Stimulated activated CD4-positive, alpha-beta T cell treated with anti-CD3 and anti-CD28 coated beads, TNF-alpha, amount 100 ng/mL, for 48 hours (primary cell): ENCODE results near the gene S100A5.
"Not testable (repeated sequence)": the region's sequence is repeated elsewhere in the genome, so short reads cannot be mapped to it uniquely, and the experiment has no call there.

Experiments
- DNase-seq, 3 donors: peaks; one replicate each; pipeline ENCODE4 v3.0.0-alpha.2; 2020; ENCODE audit warnings: low read depth in 3 of 3

Gene S100A5

GRCh38 chr1:153533689-153534201, 7.0 kb downstream of the S100A5 start:
- no peak for DNase-seq

- peak; percentile 57 to 73 (median 69) for DNase-seq
Measured at GRCh38 chr1:153532769-153533599, 7.8 kb downstream of the S100A5 start.

GRCh38 chr1:153532181-153532580, 8.6 kb downstream of the S100A5 start:
- no peak for DNase-seq

- DNase-seq, result no peak
Measured at GRCh38 chr1:153531638-153532037, 9.1 kb downstream of the S100A5 start.

GRCh38 chr1:153527683-153528040, 13.1 kb downstream of the S100A5 start:
- DNase-seq, result no peak

GRCh38 chr1:153527023-153527682, 13.6 kb downstream of the S100A5 start:
- DNase-seq, result no peak

GRCh38 chr1:153526132-153526543, 14.6 kb downstream of the S100A5 start:
- DNase-seq, result no peak

GRCh38 chr1:153525088-153525728, 15.5 kb downstream of the S100A5 start:
- no peak for DNase-seq

GRCh38 chr1:153522353-153523048, 18.2 kb downstream of the S100A5 start:
- DNase-seq, result not testable (repeated sequence)

- not testable (repeated sequence) for DNase-seq
Measured at GRCh38 chr1:153521808-153522207, 18.9 kb downstream of the S100A5 start.

- no peak for DNase-seq
Measured at GRCh38 chr1:153520818-153521476, 19.8 kb downstream of the S100A5 start.

GRCh38 chr1:153520137-153520691, 20.5 kb downstream of the S100A5 start:
- not testable (repeated sequence) for DNase-seq

GRCh38 chr1:153519242-153519641, 21.5 kb downstream of the S100A5 start:
- DNase-seq, result no peak

GRCh38 chr1:153515504-153516394, 25.0 kb downstream of the S100A5 start:
- DNase-seq, result no peak

- DNase-seq, result no peak
Measured at GRCh38 chr1:153513666-153514065, 27.1 kb downstream of the S100A5 start.

GRCh38 chr1:153513023-153513422, 27.7 kb downstream of the S100A5 start:
- no peak for DNase-seq

- peak; percentile 58 to 84 (median 75) for DNase-seq
Measured at GRCh38 chr1:153510984-153511410, 29.7 kb downstream of the S100A5 start.

GRCh38 chr1:153509729-153510354, 30.9 kb downstream of the S100A5 start:
- peak; percentile 47 to 70 (median 60) for DNase-seq

- DNase-seq, result no peak
Measured at GRCh38 chr1:153509036-153509435, 31.7 kb downstream of the S100A5 start.
